Tibial nerve (tissue), 4 donors: ENCODE data around the gene GNS. TPM values are rescaled to one million over a fixed set of nuclear protein-coding genes. Genes with fewer than 3 reads are reported as not detected.

Experiments
- DNase-seq, 2 donors: peaks; one replicate each; pipeline ENCODE4 v3.0.0-alpha.2; 2019; ENCODE audit warnings: low spot score in 2 of 2
- H3K27ac ChIP-seq, 4 donors: fragments of 200-600 bp; sonication (generic) in 3 of 4; one replicate each; pipeline ENCODE4 v1.5.1; 2017 to 2019; ENCODE audit warnings: mild to moderate bottlenecking in 1 of 4
- H3K27me3 ChIP-seq, 2 donors: fragments of 200-600 bp; sonication (generic) in 1 of 2; one replicate each; pipeline versions ENCODE4 v1.5.1 to v1.6.0; 2017 to 2019
- H3K36me3 ChIP-seq, 3 donors: fragments of 200-600 bp; sonication (generic); one replicate each; pipeline ENCODE4 v1.5.1; 2018 to 2019
- H3K4me1 ChIP-seq, 4 donors: fragments of 200-600 bp; sonication (generic) in 3 of 4; one replicate each; pipeline ENCODE4 v1.5.1; 2017 to 2019
- H3K4me3 ChIP-seq, 4 donors: fragments of 200-600 bp; sonication (generic) in 3 of 4; one replicate each; pipeline ENCODE4 v1.5.1; 2017 to 2019; ENCODE audit warnings: mild to moderate bottlenecking in 1 of 4, moderate library complexity in 1 of 4
- H3K9me3 ChIP-seq, 4 donors: fragments of 200-600 bp; sonication (generic) in 3 of 4; one replicate each; pipeline ENCODE4 v1.5.1; 2017 to 2019
- CTCF ChIP-seq, 5 experiments: fragments of 200-600 bp in 3 of 5; fragments of 450-650 bp in 2 of 5; sonication (generic) in 3 of 5; IDR thresholded peaks; one replicate each; pipeline ENCODE4 v1.5.1; 2016 to 2019; ENCODE audit warnings: antibody characterized with exemption in 5 of 5, mild to moderate bottlenecking in 3 of 5, moderate library complexity in 2 of 5
- EP300 ChIP-seq, 2 donors: sonication (generic); formaldehyde crosslinking; IDR thresholded peaks; one replicate each; pipeline ENCODE4 v1.6.1; 2017; ENCODE audit warnings: antibody characterized with exemption in 2 of 2, mild to moderate bottlenecking in 1 of 2
- POLR2A ChIP-seq, 2 donors: fragments of 450-650 bp; IDR thresholded peaks; one replicate each; pipeline ENCODE4 v1.6.1; 2017; ENCODE audit warnings: antibody characterized with exemption in 2 of 2, mild to moderate bottlenecking in 2 of 2, moderate library complexity in 2 of 2
- WGBS, 2 donors: methylation state at CpG; one replicate each; pipeline ENCODE4 v1.1.5; 2018; 5-methylcytosine and 5-hydroxymethylcytosine counted together
- total RNA-seq, 4 donors: library from RNA; depleted of rRNA; stranded (reverse); fragments of >200 nt; gene quantifications; one replicate each; pipeline ENCODE4 v1.1.0, GENCODE V29; 2016

GNS gene
- total RNA-seq, 4 donors from 2014 or later: 72.2 to 88.4 (median 81.4) TPM

DNA sequence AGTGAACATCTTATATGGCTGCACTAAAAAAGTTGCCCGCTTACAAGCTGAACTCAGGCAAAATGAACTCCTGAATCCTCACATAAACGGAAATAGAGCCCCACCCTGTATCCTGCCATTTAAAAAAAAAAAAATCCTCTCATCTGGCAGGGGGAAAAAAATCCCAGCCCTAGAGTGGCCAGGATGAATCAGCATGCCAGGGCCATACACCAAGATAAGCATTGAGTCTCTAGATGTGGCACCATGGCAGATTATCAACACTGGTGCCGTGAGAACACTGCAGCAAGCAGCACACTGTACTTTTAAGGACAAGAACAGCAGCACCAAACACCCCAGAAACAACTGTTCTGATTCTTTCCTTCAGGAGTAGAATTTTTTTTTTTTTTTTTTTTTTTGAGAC is 83.4 kb downstream of the GNS start:
- no peaks in the 10 kb centered on the region for H3K36me3 ChIP-seq
- 56 to 69% methylated on average over 3 of the region's 3 CpGs for WGBS, 2 donors
- H3K4me1 ChIP-seq: peaks cover 0 to 46% (median 38%) of the 10 kb centered on the region in 4 donors
- no peaks in the 10 kb centered on the region for H3K27me3 ChIP-seq
- no peak overlapping the region for H3K4me3 ChIP-seq
- peak overlapping the region in 2 of 4 donors; percentile 13 to 47 for H3K27ac ChIP-seq
- no peak for DNase-seq
- no peaks in the 10 kb centered on the region for H3K9me3 ChIP-seq
- TF ChIP-seq EP300 (IDR thresholded peaks at IDR 0.05) (peak in 1 of 2 donors; percentile 24), POLR2A (IDR thresholded peaks at IDR 0.05) (no peak), CTCF (IDR thresholded peaks at IDR 0.05) (no peak)

GRCh38 chr12:64674367-64674922 is 84.8 kb downstream of the GNS start:
- H3K4me3 ChIP-seq: no peak overlapping the region
- H3K9me3 ChIP-seq: no peaks in the 10 kb centered on the region
- no peaks in the 10 kb centered on the region for H3K36me3 ChIP-seq
- WGBS, 2 donors: 93 to 96% methylated on average over 10 of the region's 10 CpGs
- TF ChIP-seq POLR2A (IDR thresholded peaks at IDR 0.05) (no peak), EP300 (IDR thresholded peaks at IDR 0.05) (no peak), CTCF (IDR thresholded peaks at IDR 0.05) (no peak)
- peaks cover 0 to 44% (median 33%) of the 10 kb centered on the region in 4 donors for H3K4me1 ChIP-seq
- no peaks in the 10 kb centered on the region for H3K27me3 ChIP-seq
- DNase-seq: no peak
- peak overlapping the region in 1 of 4 donors; percentile 57 for H3K27ac ChIP-seq

- TF ChIP-seq EP300 (IDR thresholded peaks at IDR 0.05) (no peak), CTCF (IDR thresholded peaks at IDR 0.05) (no peak), POLR2A (IDR thresholded peaks at IDR 0.05) (no peak)
- no peaks in the 10 kb centered on the region for H3K36me3 ChIP-seq
- no peaks in the 10 kb centered on the region for H3K9me3 ChIP-seq
- peaks cover 0 to 47% (median 26%) of the 10 kb centered on the region in 4 donors for H3K4me1 ChIP-seq
- no peak overlapping the region for H3K4me3 ChIP-seq
- 61 to 63% methylated on average over 9 of the region's 9 CpGs for WGBS, 2 donors
- no peaks in the 10 kb centered on the region for H3K27me3 ChIP-seq
- no peak for DNase-seq
- peak overlapping the region in 2 of 4 donors; percentile 43 to 57 for H3K27ac ChIP-seq
Measured at GRCh38 chr12:64673490-64674169, 85.6 kb downstream of the GNS start.

GRCh38 chr12:64672925-64673409 is 86.2 kb downstream of the GNS start:
- WGBS, 2 donors: 40 to 43% methylated on average over 8 of the region's 8 CpGs
- Histone ChIP-seq H3K27me3 (no peaks in the 10 kb centered on the region), H3K36me3 (no peaks in the 10 kb centered on the region), H3K27ac (peak overlapping the region in 2 of 4 donors; percentile 19 to 57), H3K9me3 (no peaks in the 10 kb centered on the region), H3K4me1 (peaks cover 0 to 47% (median 26%) of the 10 kb centered on the region in 4 donors), H3K4me3 (no peak overlapping the region)
- TF ChIP-seq EP300 (IDR thresholded peaks at IDR 0.05) (peak in 1 of 2 donors; percentile 11), CTCF (IDR thresholded peaks at IDR 0.05) (no peak)
- no peak for DNase-seq

DNA sequence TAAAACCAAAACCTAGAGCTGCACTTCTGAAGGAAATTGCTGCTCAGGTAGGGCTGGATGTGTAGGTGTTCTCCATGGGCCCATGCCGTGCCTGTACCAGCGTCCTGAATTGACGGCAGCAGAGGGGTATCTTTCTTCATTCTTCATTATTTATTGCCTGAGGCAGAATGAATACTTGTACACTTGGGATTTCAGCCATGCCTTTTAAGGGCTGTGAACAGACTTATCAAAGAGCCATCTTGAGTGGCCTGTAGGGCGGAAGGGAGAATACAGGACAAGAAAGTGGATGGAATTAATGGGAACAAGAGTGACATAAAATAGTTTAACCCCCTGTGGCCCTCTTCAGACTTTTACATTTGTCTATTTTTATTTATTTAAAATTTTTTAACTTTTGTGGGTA is 87.5 kb downstream of the GNS start:
- H3K4me3 ChIP-seq: no peak overlapping the region
- H3K27ac ChIP-seq: peak overlapping the region in 1 of 4 donors; percentile 4
- H3K9me3 ChIP-seq: no peaks in the 10 kb centered on the region
- H3K36me3 ChIP-seq: no peaks in the 10 kb centered on the region
- no peaks in the 10 kb centered on the region for H3K27me3 ChIP-seq
- TF ChIP-seq POLR2A (IDR thresholded peaks at IDR 0.05): no peak
- TF ChIP-seq EP300 (IDR thresholded peaks at IDR 0.05): no peak
- no peak for TF ChIP-seq CTCF (IDR thresholded peaks at IDR 0.05)
- peaks cover 0 to 48% (median 27%) of the 10 kb centered on the region in 4 donors for H3K4me1 ChIP-seq
- 81 to 85% methylated on average over 4 of the region's 4 CpGs for WGBS, 2 donors
- DNase-seq: no peak
